Measurements from ENCODE around the gene NOS2. TPM values are rescaled to one million over a fixed set of nuclear protein-coding genes. Genes with fewer than 3 reads are reported as not detected.
"Not testable (repeated sequence)": the region's sequence is repeated elsewhere in the genome, so short reads cannot be mapped to it uniquely, and the experiment has no call there.

NOS2 gene
- total and polyA plus RNA-seq, 2 experiments from 2014 or later, result 6.7 to 7.9 TPM

DNA sequence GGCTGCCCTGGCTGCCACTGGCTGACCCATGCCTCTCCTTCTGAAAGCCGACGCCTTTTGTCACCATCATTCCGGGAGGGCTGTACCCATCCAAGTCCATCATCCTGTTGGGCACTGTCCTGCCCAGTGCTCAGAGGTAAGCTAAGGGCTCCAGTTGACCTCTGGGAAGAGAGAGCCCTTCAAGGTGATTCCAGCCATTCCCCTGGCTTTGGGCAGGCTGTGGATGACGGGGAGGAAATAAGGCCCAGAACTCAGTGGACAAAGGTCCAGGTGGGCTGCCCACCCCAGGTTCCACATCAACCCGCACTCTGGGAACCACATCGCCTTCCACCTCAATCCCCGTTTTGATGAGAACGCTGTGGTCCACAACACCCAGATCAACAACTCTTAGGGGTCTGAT is 45.8 kb downstream of the NOS2 start:
- Histone ChIP-seq H3K9me2 (replicated peaks; ENCODE audit: insufficient read depth) (no peaks in the 10 kb centered on the region), H3K4me2 (no peak overlapping the region), H3K4me3 (no peak overlapping the region), H3K9me3 (ENCODE audit: low read depth) (no peaks in the 10 kb centered on the region), H3K27me3 (no peaks in the 10 kb centered on the region), H3K79me2 (no peaks in the 10 kb centered on the region), H3K36me3 (replicated peaks; ENCODE audit: insufficient read depth, low read depth) (no peaks in the 10 kb centered on the region), H2AFZ (no peak overlapping the region), H4K20me1 (ENCODE audit: insufficient read depth, poor library complexity, severe bottlenecking) (no peaks in the 10 kb centered on the region), H3K27ac (no peak overlapping the region), H3K4me1 (ENCODE audit: insufficient read depth) (no peaks in the 10 kb centered on the region)
- no peak for DNase-seq (ENCODE audit: low spot score)
- TF ChIP-seq, protein P1, sequence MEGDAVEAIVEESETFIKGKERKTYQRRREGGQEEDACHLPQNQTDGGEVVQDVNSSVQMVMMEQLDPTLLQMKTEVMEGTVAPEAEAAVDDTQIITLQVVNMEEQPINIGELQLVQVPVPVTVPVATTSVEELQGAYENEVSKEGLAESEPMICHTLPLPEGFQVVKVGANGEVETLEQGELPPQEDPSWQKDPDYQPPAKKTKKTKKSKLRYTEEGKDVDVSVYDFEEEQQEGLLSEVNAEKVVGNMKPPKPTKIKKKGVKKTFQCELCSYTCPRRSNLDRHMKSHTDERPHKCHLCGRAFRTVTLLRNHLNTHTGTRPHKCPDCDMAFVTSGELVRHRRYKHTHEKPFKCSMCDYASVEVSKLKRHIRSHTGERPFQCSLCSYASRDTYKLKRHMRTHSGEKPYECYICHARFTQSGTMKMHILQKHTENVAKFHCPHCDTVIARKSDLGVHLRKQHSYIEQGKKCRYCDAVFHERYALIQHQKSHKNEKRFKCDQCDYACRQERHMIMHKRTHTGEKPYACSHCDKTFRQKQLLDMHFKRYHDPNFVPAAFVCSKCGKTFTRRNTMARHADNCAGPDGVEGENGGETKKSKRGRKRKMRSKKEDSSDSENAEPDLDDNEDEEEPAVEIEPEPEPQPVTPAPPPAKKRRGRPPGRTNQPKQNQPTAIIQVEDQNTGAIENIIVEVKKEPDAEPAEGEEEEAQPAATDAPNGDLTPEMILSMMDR (IDR thresholded peaks at IDR 0.05; ENCODE audit: poor library complexity), result no peak
- TF ChIP-seq EZH2 (IDR thresholded peaks at IDR 0.05; ENCODE audit: borderline replicate concordance) (no peak), EZH2phosphoT487 (IDR thresholded peaks at IDR 0.05; ENCODE audit: low read depth, severe bottlenecking, unreplicated experiment) (no peak)
- 93% methylated on average over 8 of the region's 8 CpGs for WGBS (ENCODE audit: low lambda C conversion rate, missing lambda C conversion rate)

DNA sequence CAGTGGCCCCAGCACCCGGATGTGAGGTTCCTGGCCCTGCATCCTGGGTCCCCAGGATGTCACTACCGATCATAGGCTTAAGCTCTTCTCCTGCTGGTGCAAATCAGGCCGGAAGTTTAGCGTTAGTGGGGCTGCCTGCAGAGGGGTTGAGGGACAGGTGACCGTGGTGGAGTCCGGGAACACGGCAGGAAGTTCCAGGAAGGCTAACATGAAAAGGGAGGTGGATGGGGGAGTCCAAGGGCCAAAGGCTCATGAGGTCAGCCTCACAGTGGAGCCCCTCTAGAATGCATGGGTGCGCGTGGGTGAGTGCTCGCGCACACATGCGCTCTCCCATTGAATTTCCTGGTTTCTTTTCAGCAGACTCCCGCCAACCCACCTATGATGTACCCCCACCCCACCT is 46.6 kb downstream of the NOS2 start:
- not testable (repeated sequence) for H3K27me3 ChIP-seq; H3K4me2 ChIP-seq; H3K27ac ChIP-seq; DNase-seq (ENCODE audit: low spot score); H3K4me3 ChIP-seq; H3K79me2 ChIP-seq; H3K9me3 ChIP-seq (ENCODE audit: low read depth); H2AFZ ChIP-seq; H4K20me1 ChIP-seq (ENCODE audit: insufficient read depth, poor library complexity, severe bottlenecking); H3K36me3 ChIP-seq (replicated peaks; ENCODE audit: insufficient read depth, low read depth); H3K4me1 ChIP-seq (ENCODE audit: insufficient read depth); H3K9me2 ChIP-seq (replicated peaks; ENCODE audit: insufficient read depth)
- WGBS (ENCODE audit: low lambda C conversion rate, missing lambda C conversion rate), result 93% methylated on average over 13 of the region's 13 CpGs

DNA sequence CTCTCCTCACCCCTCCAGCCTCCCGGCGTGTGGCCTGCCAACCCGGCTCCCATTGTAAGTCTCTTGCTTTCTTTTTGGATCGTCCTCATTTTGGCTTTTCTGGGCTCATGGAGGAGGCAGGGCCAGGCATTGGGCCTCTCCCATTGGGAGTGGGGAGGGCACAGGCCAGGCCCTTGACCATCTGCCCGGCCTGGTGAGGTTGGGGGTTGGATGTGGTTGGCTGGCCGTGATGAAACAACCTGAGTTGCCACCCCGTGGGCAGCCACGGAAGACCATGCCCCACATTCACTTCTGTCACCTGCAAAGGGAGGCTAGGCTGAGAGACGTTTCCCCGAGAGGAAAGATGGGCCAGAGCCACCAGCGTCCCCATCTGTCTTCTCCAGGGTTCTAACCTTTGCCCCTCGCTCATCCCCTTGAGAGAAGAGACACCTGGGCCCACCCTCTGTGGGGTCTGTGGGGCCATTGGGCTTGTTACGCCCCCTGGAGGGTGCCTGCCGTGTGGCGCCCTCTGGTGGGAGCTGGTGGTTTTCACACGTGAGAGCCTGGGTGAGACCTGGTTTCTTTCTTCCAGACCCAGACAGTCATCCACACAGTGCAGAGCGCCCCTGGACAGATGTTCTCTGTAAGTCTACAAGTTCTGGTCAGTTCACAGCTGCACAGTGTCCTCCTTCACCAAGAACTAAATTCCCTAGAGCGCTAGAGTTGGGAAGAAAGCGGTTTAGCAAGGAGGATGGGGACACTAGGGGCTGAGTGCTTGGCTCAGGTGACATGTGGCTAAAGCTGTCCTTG is 47.3 kb downstream of the NOS2 start:
- H3K27ac ChIP-seq; DNase-seq (ENCODE audit: low spot score); H3K27me3 ChIP-seq; H2AFZ ChIP-seq; H3K9me2 ChIP-seq (replicated peaks; ENCODE audit: insufficient read depth); H3K79me2 ChIP-seq; H3K4me2 ChIP-seq; H3K36me3 ChIP-seq (replicated peaks; ENCODE audit: insufficient read depth, low read depth); H3K4me1 ChIP-seq (ENCODE audit: insufficient read depth); H4K20me1 ChIP-seq (ENCODE audit: insufficient read depth, poor library complexity, severe bottlenecking); H3K9me3 ChIP-seq (ENCODE audit: low read depth); H3K4me3 ChIP-seq: not testable (repeated sequence)
- WGBS (ENCODE audit: low lambda C conversion rate, missing lambda C conversion rate), result 88% methylated on average over 10 of the region's 19 CpGs

DNA sequence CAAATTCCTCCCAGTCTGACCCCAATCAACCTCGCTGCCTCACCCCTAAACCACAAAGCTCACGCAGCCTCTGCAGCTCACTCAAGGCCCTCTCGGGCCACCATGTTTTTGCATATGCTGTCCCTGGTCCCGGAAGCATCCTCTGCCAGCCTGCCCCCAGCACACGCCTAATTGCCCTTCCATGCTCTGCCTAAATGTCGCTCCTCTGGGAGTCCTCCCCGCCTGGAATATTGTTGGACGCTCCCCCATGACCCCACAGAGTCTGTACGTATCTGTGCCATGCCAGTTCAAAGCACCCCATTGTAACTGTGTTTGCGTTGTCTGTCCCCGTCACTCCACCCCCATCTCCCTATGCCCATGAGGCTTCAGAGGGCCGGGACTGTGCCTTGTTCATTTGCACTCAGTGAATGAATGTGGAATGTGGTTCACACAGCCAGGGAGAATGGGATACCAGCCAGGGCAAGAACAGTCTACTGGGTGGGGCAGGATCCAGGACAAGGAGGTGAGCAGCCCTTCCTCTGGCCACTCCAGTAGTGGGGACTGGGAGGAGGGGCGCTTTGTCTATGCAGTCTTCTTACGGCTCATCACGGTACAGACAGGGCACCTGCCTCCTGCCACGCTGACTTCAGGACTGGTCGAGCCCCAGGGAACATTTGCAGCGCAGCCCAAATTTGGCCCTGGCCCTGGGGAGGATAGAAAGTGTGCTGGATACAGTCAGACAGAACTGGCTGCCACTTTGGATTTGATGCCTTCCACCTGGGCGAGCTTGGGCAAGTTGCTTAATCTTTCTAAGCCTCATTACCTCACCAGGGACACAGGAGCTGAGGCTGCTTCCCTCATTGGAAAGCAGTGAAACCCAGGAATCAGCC is 48.5 kb downstream of the NOS2 start:
- H3K4me3 ChIP-seq, result no peak overlapping the region
- no peak overlapping the region for H3K4me2 ChIP-seq
- H3K27me3 ChIP-seq, result no peaks in the 10 kb centered on the region
- TF ChIP-seq, protein P1 (IDR thresholded peaks at IDR 0.05; ENCODE audit: poor library complexity), result no peak
- TF ChIP-seq EZH2phosphoT487 (IDR thresholded peaks at IDR 0.05; ENCODE audit: low read depth, severe bottlenecking, unreplicated experiment), result no peak
- no peak for TF ChIP-seq EZH2 (IDR thresholded peaks at IDR 0.05; ENCODE audit: borderline replicate concordance)
- H3K79me2 ChIP-seq, result no peaks in the 10 kb centered on the region
- no peak overlapping the region for H3K27ac ChIP-seq
- H3K9me2 ChIP-seq (replicated peaks; ENCODE audit: insufficient read depth), result no peaks in the 10 kb centered on the region
- WGBS (ENCODE audit: low lambda C conversion rate, missing lambda C conversion rate), result 88% methylated on average over 19 of the region's 19 CpGs
- H3K36me3 ChIP-seq (replicated peaks; ENCODE audit: insufficient read depth, low read depth), result no peaks in the 10 kb centered on the region
- no peak for DNase-seq (ENCODE audit: low spot score)
- H2AFZ ChIP-seq, result no peak overlapping the region
- H3K4me1 ChIP-seq (ENCODE audit: insufficient read depth), result no peaks in the 10 kb centered on the region
- no peaks in the 10 kb centered on the region for H4K20me1 ChIP-seq (ENCODE audit: insufficient read depth, poor library complexity, severe bottlenecking)
- H3K9me3 ChIP-seq (ENCODE audit: low read depth), result no peaks in the 10 kb centered on the region

Data from hepatocyte (in vitro differentiated cells).